GM12878 (cell line): ENCODE data around the gene MSANTD2. TPM values are rescaled to one million over a fixed set of nuclear protein-coding genes. Genes with fewer than 3 reads are reported as not detected.

Source experiments
- ATAC-seq: fragments of 200-7000 bp; cut with Tn5 transposase; 3 replicates; pipeline ENCODE4 v1.9.1; 2020; ENCODE audit warnings: mild to moderate bottlenecking, moderate library complexity
- BruUV-seq: library from RNA; stranded (reverse); fragments of 400-500 nt; replicated peaks from 2 replicates; lab custom pipeline; 2021; lab: Mats Ljungman, UMichigan
- CTCF ChIA-PET: fragments of 300-600 bp; sonication (Branson Sonifier 250); formaldehyde crosslinking; extraction: SDS; loops from one replicate; lab custom pipeline; 2021; ENCODE audit warnings: inconsistent platforms; lab: Yijun Ruan, JAX
- POLR2A ChIA-PET: fragments of 350-600 bp; formaldehyde crosslinking; extraction: SDS; loops from one replicate; lab custom pipeline; 2021; ENCODE audit warnings: inconsistent platforms; lab: Charles Lee
- RAD21 ChIA-PET: fragments of 300-600 bp; sonication (Branson Sonifier 250); formaldehyde crosslinking; loops from one replicate; lab custom pipeline; 2023; ENCODE audit warnings: antibody characterized with exemption; ENCODE audit not compliant: unreplicated experiment; lab: Charles Lee
- SMC1A ChIA-PET: fragments of 300-600 bp; sonication (Branson Sonifier 250); formaldehyde crosslinking; loops from one replicate; lab custom pipeline; 2023; ENCODE audit not compliant: unreplicated experiment, uncharacterized antibody; lab: Charles Lee
- DNase-seq: peaks from one replicate; pipeline ENCODE4 v3.0.0-alpha.2; 2011; ENCODE audit warnings: low read depth, low spot score
- FAIRE-seq: peaks from 3 replicates; lab custom pipeline; 2011; peaks lifted over from hg19 to GRCh38; lab: Jason Lieb, UNC
- H2AFZ ChIP-seq: 2 replicates; pipeline ENCODE4 v1.6.0; 2011; ENCODE audit warnings: low read depth, low read length, control low read depth; ENCODE audit not compliant: control insufficient read depth
- H3K27ac ChIP-seq: 2 replicates; pipeline ENCODE4 v1.5.1; 2011; ENCODE audit warnings: control low read depth; ENCODE audit not compliant: control insufficient read depth, insufficient read depth
- H3K27me3 ChIP-seq, 2 experiments: replicated peaks in 1 of 2; 2 replicates each; pipeline versions ENCODE4 v1.6.0 to v1.6.1; 2011; ENCODE audit warnings: low read length in 1 of 2; ENCODE audit not compliant: control insufficient read depth in 2 of 2, insufficient read depth in 2 of 2
- H3K36me3 ChIP-seq, 2 experiments: 2 replicates each; pipeline ENCODE4 v1.5.1; 2011; ENCODE audit warnings: low read length in 1 of 2; ENCODE audit not compliant: control insufficient read depth in 2 of 2, insufficient read depth in 2 of 2
- H3K4me1 ChIP-seq: 2 replicates; pipeline ENCODE4 v1.6.1; 2011; ENCODE audit warnings: mild to moderate bottlenecking, low read length, moderate library complexity, mixed read lengths; ENCODE audit not compliant: control insufficient read depth, insufficient read depth
- H3K4me2 ChIP-seq: 2 replicates; pipeline ENCODE4 v1.6.0; 2011; ENCODE audit warnings: control low read depth; ENCODE audit not compliant: control insufficient read depth, insufficient read depth
- H3K4me3 ChIP-seq: fragments of 200-600 bp; sonication (generic); 2 replicates; pipeline ENCODE4 v1.5.1; 2016
- H3K79me2 ChIP-seq: 2 replicates; pipeline ENCODE4 v1.6.0; 2011; ENCODE audit warnings: low read length; ENCODE audit not compliant: control insufficient read depth, insufficient read depth
- H3K9ac ChIP-seq: 2 replicates; pipeline ENCODE4 v1.8.0; 2011; ENCODE audit warnings: low read length, control low read depth, mixed read lengths; ENCODE audit not compliant: control insufficient read depth, insufficient read depth
- H3K9me3 ChIP-seq: replicated peaks from 3 replicates; pipeline ENCODE4 v1.5.1; 2011; ENCODE audit warnings: mild to moderate bottlenecking, low read length; ENCODE audit not compliant: control insufficient read depth, insufficient read depth
- H4K20me1 ChIP-seq: 2 replicates; pipeline ENCODE4 v1.6.0; 2011; ENCODE audit not compliant: control insufficient read depth, insufficient read depth
- CHD2 ChIP-seq: IDR thresholded peaks from 2 replicates; pipeline ENCODE4 v1.6.1; 2011; ENCODE audit warnings: low read depth, low read length, improper control_type of control experiment, borderline replicate concordance
- CREB1 ChIP-seq: IDR thresholded peaks from 2 replicates; pipeline ENCODE4 v1.6.1; 2012; ENCODE audit warnings: low read depth, mild to moderate bottlenecking, inconsistent platforms
- EGR1 ChIP-seq, 2 experiments: IDR thresholded peaks; 1 replicate in 1 of 2; 2 replicates in 1 of 2; pipeline ENCODE4 v1.6.1; 2011 to 2012; ENCODE audit warnings: low read depth in 2 of 2, low read length in 2 of 2, borderline replicate concordance in 1 of 2, mild to moderate bottlenecking in 1 of 2, moderate library complexity in 1 of 2
- ETV6 ChIP-seq, 2 experiments: fragments of 450-650 bp in 1 of 2; IDR thresholded peaks in 1 of 2; conservative IDR thresholded peaks in 1 of 2; 2 replicates each; pipeline ENCODE4 v1.6.1; 2014; ENCODE audit warnings: antibody characterized with exemption in 1 of 2, borderline replicate concordance in 1 of 2, low read depth in 1 of 2, mild to moderate bottlenecking in 1 of 2, moderate library complexity in 1 of 2
- GABPA ChIP-seq: IDR thresholded peaks from 2 replicates; pipeline ENCODE4 v1.6.1; 2014; ENCODE audit warnings: antibody characterized with exemption, low read depth, mild to moderate bottlenecking, inconsistent platforms
- HDAC2 ChIP-seq: fragments of 200-600 bp; sonication (generic); IDR thresholded peaks from 2 replicates; pipeline ENCODE4 v1.6.1; 2017
- IKZF1 ChIP-seq: fragments of 450-650 bp; conservative IDR thresholded peaks from 2 replicates; pipeline ENCODE4 v1.6.1; 2017; ENCODE audit warnings: antibody characterized with exemption, mild to moderate bottlenecking
- KDM1A ChIP-seq: fragments of 200-600 bp; sonication (generic); IDR thresholded peaks from 2 replicates; pipeline ENCODE4 v1.6.1; 2016; ENCODE audit warnings: borderline replicate concordance
- KLF5 ChIP-seq: fragments of 450-650 bp; IDR thresholded peaks from 2 replicates; pipeline ENCODE4 v1.6.1; 2014; ENCODE audit warnings: mild to moderate bottlenecking; ENCODE audit not compliant: partially characterized antibody
- NFYA ChIP-seq: IDR thresholded peaks from 2 replicates; pipeline ENCODE4 v1.6.1; 2011; ENCODE audit warnings: low read depth, mild to moderate bottlenecking, low read length, improper control_type of control experiment, borderline replicate concordance
- NR2F1 ChIP-seq: fragments of 450-650 bp; conservative IDR thresholded peaks from 2 replicates; pipeline ENCODE4 v1.6.1; 2017; ENCODE audit warnings: mild to moderate bottlenecking
- SMC3 ChIP-seq: IDR thresholded peaks from 2 replicates; pipeline ENCODE4 v1.6.1; 2011; ENCODE audit warnings: low read length, improper control_type of control experiment, borderline replicate concordance
- TBL1XR1 ChIP-seq: IDR thresholded peaks from 2 replicates; pipeline ENCODE4 v1.6.1; 2012; ENCODE audit warnings: low read depth, low read length, improper control_type of control experiment
- ZSCAN29 ChIP-seq: fragments of 450-650 bp; IDR thresholded peaks from 2 replicates; pipeline ENCODE4 v1.6.1; 2017; ENCODE audit warnings: mild to moderate bottlenecking, moderate library complexity
- WGBS: methylation state at CpG from one replicate; pipeline ENCODE4 v1.1.6; 2016; ENCODE audit warnings: low lambda C conversion rate; ENCODE audit not compliant: insufficient replicate concordance, insufficient coverage; ENCODE audit errors: missing lambda C conversion rate; 5-methylcytosine and 5-hydroxymethylcytosine counted together
- in situ Hi-C: fragments of 300-500 bp; cut with MboI; formaldehyde crosslinking; loops from 9 replicates; pipeline ENCODE4 v1.14.3; 2018; ENCODE audit warnings: mixed read lengths
- intact Hi-C: fragments of 100-400 bp; cut with micrococcal nuclease; formaldehyde crosslinking; loops from one replicate; pipeline ENCODE4 v1.14.2; 2022; ENCODE audit not compliant: unreplicated experiment
- polyA plus RNA-seq, 11 experiments: library from polyadenylated mRNA; depleted of rRNA in 4 of 11; unstranded in 6 of 11; stranded (reverse) in 5 of 11; fragments of >200 nt; fragmentation: Nextera tagmentation in 4 of 11; fragmentation: Illumina TruSeq in 1 of 11; extraction: Ambion mirVana in 4 of 11; extraction: Trizol in 1 of 11; gene quantifications; 1 replicate in 1 of 11; 2 replicates in 10 of 11; pipeline versions ENCODE4 v1.2.1 to v1.2.3, GENCODE V29; 2011 to 2016; ENCODE audit warnings: inconsistent platforms in 2 of 11, missing spikeins in 2 of 11, low read depth in 1 of 11
- total RNA-seq, 4 experiments: library from RNA; depleted of rRNA in 3 of 4; stranded (reverse); fragments of >200 nt in 3 of 4; fragmentation: Illumina TruSeq in 1 of 4; extraction: Trizol in 1 of 4; gene quantifications; 2 replicates each; pipeline versions ENCODE4 v1.2.1 to v1.2.3, GENCODE V29; 2013 to 2021
- TF ChIP-seq, protein P1 (sequence below): fragments of 450-650 bp; IDR thresholded peaks from 2 replicates; pipeline ENCODE4 v1.6.1; 2016; ENCODE audit warnings: mild to moderate bottlenecking
- TF ChIP-seq, protein P2 (sequence below): IDR thresholded peaks from 2 replicates; pipeline ENCODE4 v1.6.1; 2011; ENCODE audit warnings: borderline replicate concordance, low read depth, mild to moderate bottlenecking, moderate library complexity, mixed read lengths, low read length; ENCODE audit not compliant: insufficient read depth; ENCODE audit errors: extremely low read length

MSANTD2 gene
- total and polyA plus RNA-seq, 10 of the 15 experiments (the other 5 are each of a cell fraction or from before 2014, with no cell fraction given): 3.0 to 12.4 (median 8.0) TPM

GRCh38 chr11:124769806-124770774 lies 30.1 kb downstream of the MSANTD2 start:
- no peaks in the 10 kb centered on the region for H3K4me1 ChIP-seq
- DNase-seq (no peak), FAIRE-seq (no peak), ATAC-seq (no peak)
- ChIA-PET SMC1A (interaction anchor here (1.2 to 4.8 kb wide), 5 partner anchors 15 to 101 kb away, joined by 3 to 20 read pairs (median 5); no protein-coding TSS in a partner anchor), CTCF (interaction anchor here (0.6 to 16.3 kb wide), 8 partner anchors 16 to 1440 kb away, joined by 3 to 272 read pairs (median 4); partner anchors contain the start of genes MSANTD2, NRGN, SIAE and SPA17), POLR2A (interaction anchor here (1.1 to 1.5 kb wide), 3 partner anchors 9 to 23 kb away, joined by 4 to 5 read pairs (median 5); no protein-coding TSS in a partner anchor), RAD21 (interaction anchor here (1.6 kb wide), 1 partner anchor 23 kb away, joined by 5 read pairs; no protein-coding TSS in a partner anchor)
- in situ Hi-C loops: no loop called here
- H3K79me2 ChIP-seq: no peaks in the 10 kb centered on the region
- intact Hi-C loops: no loop called here
- no peak for TF ChIP-seq HDAC2
- TF ChIP-seq ZSCAN29: no peak
- TF ChIP-seq GABPA: no peak
- no peak for TF ChIP-seq NR2F1
- no peak for TF ChIP-seq ETV6 (conservative IDR thresholded peaks at IDR 0.05 in 1 of 2, IDR thresholded peaks at IDR 0.05 in 1 of 2; ENCODE audit: borderline replicate concordance in 1 of 2, low read depth in 1 of 2)
- no peak for TF ChIP-seq SMC3
- TF ChIP-seq KDM1A: no peak
- no peak for TF ChIP-seq TBL1XR1
- no peak for TF ChIP-seq EGR1 (IDR thresholded peaks at IDR 0.05; ENCODE audit: borderline replicate concordance in 1 of 2, low read depth in 2 of 2, low read length in 2 of 2)
- no peak for TF ChIP-seq IKZF1
- TF ChIP-seq KLF5: no peak
- no peak for TF ChIP-seq CREB1
- no peak for TF ChIP-seq NFYA
- TF ChIP-seq, protein P1, sequence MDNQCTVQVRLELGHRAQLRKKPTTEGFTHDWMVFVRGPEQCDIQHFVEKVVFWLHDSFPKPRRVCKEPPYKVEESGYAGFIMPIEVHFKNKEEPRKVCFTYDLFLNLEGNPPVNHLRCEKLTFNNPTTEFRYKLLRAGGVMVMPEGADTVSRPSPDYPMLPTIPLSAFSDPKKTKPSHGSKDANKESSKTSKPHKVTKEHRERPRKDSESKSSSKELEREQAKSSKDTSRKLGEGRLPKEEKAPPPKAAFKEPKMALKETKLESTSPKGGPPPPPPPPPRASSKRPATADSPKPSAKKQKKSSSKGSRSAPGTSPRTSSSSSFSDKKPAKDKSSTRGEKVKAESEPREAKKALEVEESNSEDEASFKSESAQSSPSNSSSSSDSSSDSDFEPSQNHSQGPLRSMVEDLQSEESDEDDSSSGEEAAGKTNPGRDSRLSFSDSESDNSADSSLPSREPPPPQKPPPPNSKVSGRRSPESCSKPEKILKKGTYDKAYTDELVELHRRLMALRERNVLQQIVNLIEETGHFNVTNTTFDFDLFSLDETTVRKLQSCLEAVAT: no peak
- no peak for TF ChIP-seq CHD2
- TF ChIP-seq, protein P2, sequence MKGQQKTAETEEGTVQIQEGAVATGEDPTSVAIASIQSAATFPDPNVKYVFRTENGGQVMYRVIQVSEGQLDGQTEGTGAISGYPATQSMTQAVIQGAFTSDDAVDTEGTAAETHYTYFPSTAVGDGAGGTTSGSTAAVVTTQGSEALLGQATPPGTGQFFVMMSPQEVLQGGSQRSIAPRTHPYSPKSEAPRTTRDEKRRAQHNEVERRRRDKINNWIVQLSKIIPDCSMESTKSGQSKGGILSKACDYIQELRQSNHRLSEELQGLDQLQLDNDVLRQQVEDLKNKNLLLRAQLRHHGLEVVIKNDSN: no peak
- no peak overlapping the region for H3K9ac ChIP-seq
- H4K20me1 ChIP-seq: no peaks in the 10 kb centered on the region
- no peaks in the 10 kb centered on the region for H3K27me3 ChIP-seq
- H3K9me3 ChIP-seq: no peaks in the 10 kb centered on the region
- no peak overlapping the region for H3K27ac ChIP-seq
- H3K4me3 ChIP-seq: no peak overlapping the region
- BruUV-seq: no TSS peak
- WGBS: over 99% methylated on average over 8 of the region's 8 CpGs
- H2AFZ ChIP-seq: no peak overlapping the region
- H3K4me2 ChIP-seq: no peak overlapping the region
- peaks cover 0 to 3% of the 10 kb centered on the region in 2 experiments; a peak in 1 of 4 replicates for H3K36me3 ChIP-seq
